Cardiac fibroblast (primary cell): ENCODE results near the gene YBX2.
"Not testable (repeated sequence)": the region's sequence is repeated elsewhere in the genome, so short reads cannot be mapped to it uniquely, and the experiment has no call there.

Source experiments
- DNase-seq, 2 donors: peaks; one replicate each; pipeline versions ENCODE4 v3.0.0 to v3.0.0-alpha.2; 2010; ENCODE audit warnings: low read depth in 2 of 2
- H3K4me3 ChIP-seq, 2 donors: replicated peaks in 1 of 2; 1 replicate in 1 of 2; 2 replicates in 1 of 2; pipeline ENCODE4 v1.5.1; 2011; ENCODE audit warnings: low read depth in 2 of 2, low read length in 2 of 2, mild to moderate bottlenecking in 2 of 2, moderate library complexity in 1 of 2
- CTCF ChIP-seq: IDR thresholded peaks from one replicate; pipeline ENCODE4 v1.5.1; 2011; ENCODE audit warnings: low read depth, mild to moderate bottlenecking, low read length, inconsistent platforms

YBX2 gene

DNA sequence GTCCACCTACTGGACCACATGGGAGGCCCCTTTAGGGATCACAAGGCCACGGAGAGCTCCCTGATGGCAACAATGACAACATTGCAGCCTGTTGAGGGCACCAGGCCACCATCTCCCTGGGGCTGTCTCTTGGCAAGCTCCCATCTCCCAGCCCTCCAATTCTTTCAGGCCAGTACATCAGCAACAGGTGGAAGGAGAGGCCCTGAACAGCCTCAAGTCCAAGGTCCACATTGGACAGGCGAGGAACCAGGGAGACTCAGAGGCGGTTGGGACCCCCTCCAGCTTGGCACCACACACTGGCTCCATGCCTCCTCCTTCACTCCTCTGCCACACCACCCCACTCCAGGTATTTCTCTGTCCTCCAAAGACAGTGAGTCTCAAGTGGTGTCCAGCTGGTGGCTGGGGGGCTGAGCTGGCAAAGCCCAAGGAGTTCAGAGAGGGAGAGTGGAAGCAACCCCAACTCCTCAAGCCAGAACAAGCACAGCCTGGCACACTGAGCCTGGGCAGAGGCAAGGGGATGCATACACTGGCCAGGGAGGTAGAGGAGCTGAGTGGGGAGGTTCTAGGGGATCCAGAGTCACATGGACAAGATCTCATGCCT lies 40.6 kb upstream of the YBX2 start:
- H3K4me3 ChIP-seq, result no peak overlapping the region
- no peak for DNase-seq
- TF ChIP-seq CTCF, result no peak

DNA sequence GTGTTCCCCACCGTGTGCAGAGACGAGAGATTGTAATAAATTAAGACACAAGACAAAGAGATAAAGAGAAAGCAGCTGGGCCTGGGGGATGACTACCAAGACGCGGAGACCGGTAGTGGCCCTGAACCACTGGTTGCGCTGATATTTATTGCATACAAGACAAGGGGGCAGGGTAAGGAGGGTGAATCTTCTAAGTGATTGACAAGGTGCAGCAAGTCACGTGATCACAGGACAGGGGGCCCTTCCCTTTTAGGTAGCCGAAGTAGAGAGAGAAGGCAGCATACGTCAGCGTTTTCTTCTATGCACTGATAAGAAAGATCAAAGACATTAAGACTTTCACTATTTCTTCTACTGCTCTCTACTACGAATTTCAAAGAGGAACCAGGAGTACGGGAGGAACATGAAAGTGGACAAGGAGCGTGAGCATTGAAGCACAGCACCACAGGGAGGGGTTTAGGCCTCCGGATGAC lies 38.2 kb upstream of the YBX2 start:
- H3K4me3 ChIP-seq, DNase-seq: not testable (repeated sequence)

DNA sequence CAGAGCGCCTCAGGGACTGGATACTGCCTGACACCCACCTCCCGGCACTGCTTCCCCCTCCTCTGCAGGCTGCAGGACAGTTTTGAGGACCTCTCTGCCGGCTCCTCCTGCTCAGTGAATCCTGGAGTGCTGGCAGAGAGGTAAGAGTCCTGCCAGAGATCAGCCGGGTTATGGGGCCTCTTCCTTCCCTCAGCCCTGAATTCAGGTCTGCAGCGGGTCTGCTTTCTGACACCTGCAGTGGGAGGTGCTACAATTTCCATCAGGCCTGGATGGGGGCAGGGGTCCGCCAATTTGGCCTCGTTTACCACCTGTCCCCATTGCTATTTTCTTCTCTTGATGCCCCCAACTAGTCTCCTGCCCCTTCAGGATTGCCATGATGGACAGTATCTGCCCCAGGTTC lies 37.7 kb upstream of the YBX2 start:
- no peak for DNase-seq
- TF ChIP-seq CTCF, result no peak
- H3K4me3 ChIP-seq, result no peak overlapping the region

GRCh38 chr17:7330638-7331015 lies 36.2 kb upstream of the YBX2 start:
- peak overlapping the region; percentile 89 to 90 for H3K4me3 ChIP-seq
- TF ChIP-seq CTCF, result no peak
- no peak for DNase-seq

DNA sequence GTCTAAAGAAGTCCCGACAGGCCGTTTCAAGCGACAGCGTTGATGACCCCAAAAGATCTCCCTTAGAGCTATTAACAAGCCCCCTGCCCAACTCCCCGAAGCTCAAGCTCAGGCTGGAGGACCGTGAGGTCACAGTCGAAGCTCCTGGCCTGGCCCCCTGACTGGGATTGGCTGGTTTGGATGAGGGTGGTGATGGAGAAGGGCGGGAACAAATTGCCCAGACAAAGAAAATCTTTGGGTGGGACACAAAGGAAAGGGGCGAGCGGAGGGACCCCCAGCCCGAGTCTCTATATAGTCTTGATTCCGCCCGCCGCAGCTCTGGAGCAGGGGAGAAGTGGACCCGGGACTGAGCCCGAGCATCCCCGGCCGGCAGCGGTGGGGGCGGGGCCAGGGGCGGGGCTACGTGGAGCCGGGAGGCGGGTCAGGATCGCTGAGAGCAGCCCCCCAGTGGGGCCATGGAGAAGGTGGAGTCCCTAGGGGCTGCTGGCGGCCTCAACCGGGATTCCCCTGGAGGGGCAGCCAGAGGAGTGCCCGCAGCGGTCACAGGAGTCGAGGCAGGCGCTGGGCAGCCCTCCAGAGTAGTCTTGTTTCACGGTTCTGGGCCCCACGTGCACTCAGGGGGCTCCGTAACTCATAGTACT lies 35.7 kb upstream of the YBX2 start:
- DNase-seq, result peak; percentile 77 to 82
- peak overlapping the region; percentile 89 to 90 for H3K4me3 ChIP-seq
- TF ChIP-seq CTCF, result no peak

DNA sequence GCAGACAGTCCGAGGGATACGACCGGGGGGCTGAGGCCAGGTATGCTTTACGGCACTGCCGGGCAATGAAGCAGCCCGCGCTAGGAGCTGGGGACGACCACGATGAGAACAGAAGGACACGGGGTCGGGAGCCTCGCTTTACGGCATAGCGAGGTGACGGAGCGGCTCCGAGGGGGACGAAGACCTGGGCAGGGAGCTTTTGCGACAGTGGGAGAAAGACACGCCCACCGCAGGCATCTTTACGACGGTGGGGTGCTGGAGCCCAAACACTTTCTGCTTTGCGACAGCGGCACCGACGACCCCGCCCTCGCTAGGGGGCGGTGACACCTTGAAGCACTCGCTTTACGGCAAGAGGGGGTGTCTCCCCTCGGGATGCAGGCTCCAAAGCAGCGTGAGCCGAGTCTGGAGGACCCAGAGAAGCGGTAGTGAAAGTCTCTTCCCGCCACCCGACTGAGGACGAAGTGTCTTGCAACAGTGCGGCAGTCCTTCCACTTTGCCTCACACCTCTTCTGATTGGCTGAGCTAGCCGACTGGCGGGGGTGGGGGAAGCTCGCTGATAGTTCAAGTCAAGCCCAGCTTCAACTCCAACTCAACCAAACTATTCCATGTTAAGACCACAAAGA lies 35.0 kb upstream of the YBX2 start:
- peak; percentile 100 for DNase-seq
- TF ChIP-seq CTCF, result no peak
- peak overlapping the region; percentile 89 to 90 for H3K4me3 ChIP-seq

DNA sequence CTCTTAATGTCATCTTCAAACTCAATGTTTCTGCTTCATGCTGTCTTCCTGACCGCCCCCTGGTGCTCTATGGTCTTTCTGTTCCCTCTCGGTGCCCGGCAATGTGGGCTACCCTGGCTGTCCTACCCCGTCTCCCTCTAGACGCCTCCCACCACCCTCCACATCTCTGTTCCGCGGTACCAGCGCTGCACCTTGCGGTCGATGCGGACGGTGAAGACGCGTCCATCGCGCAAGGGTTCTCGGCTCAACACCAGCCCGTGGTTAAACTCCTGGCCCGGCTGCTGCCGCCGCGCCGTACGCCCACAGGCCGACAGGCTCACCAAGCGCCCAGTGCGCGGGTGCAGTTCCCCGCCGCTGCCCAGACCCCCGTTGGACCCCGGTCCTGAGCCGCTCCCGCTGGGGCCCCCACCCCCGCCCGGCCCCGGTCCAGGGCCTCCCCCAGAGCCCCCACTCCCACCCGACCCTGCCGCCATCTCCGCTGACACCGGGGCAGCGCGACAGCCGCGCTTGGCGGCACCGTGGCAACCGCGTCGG lies 34.5 kb upstream of the YBX2 start, which contains the start of gene NEURL4:
NEURL4 (minus strand) TSS at position 496 of the 534 bp plus-strand sequence; CDS start at position 473, 23 bp downstream.
- no peak for TF ChIP-seq CTCF
- peak within 1 kb of the TSS; percentile 89 to 90 for H3K4me3 ChIP-seq
- no peak for DNase-seq
